Sigmoid colon (tissue), 7 donors: ENCODE results near the gene SNRNP40. TPM values are rescaled to one million over a fixed set of nuclear protein-coding genes. Genes with fewer than 3 reads are reported as not detected.
A peak's percentile ranks its signal among the peaks of the same experiment; 100 is the strongest.

ENCODE experiments used
- DNase-seq: peaks from one replicate; pipeline ENCODE4 v3.0.0-alpha.2; 2019
- H3K27ac ChIP-seq, 4 donors: fragments of 200-600 bp; sonication (generic); one replicate each; pipeline ENCODE4 v1.5.1; 2016 to 2019; ENCODE audit warnings: mild to moderate bottlenecking in 1 of 4
- H3K27me3 ChIP-seq, 3 donors: fragments of 200-600 bp; sonication (generic); one replicate each; pipeline ENCODE4 v1.5.1; 2019; ENCODE audit warnings: mild to moderate bottlenecking in 1 of 3
- H3K36me3 ChIP-seq, 4 donors: fragments of 200-600 bp; sonication (generic); one replicate each; pipeline ENCODE4 v1.5.1; 2016 to 2019
- H3K4me1 ChIP-seq, 4 donors: fragments of 200-600 bp; sonication (generic); one replicate each; pipeline ENCODE4 v1.5.1; 2017 to 2019
- H3K4me3 ChIP-seq, 4 donors: fragments of 200-600 bp; sonication (generic); one replicate each; pipeline ENCODE4 v1.5.1; 2017 to 2019; ENCODE audit warnings: mild to moderate bottlenecking in 2 of 4, moderate library complexity in 1 of 4
- H3K9me3 ChIP-seq, 4 donors: fragments of 200-600 bp in 3 of 4; sonication (generic) in 3 of 4; one replicate each; pipeline versions ENCODE4 v1.5.1 to v1.6.1; 2013 to 2019
- EP300 ChIP-seq, 4 donors: sonication (generic); formaldehyde crosslinking; IDR thresholded peaks; one replicate each; pipeline ENCODE4 v1.6.1; 2017; ENCODE audit warnings: antibody characterized with exemption in 4 of 4
- POLR2A ChIP-seq, 2 donors: fragments of 450-650 bp; IDR thresholded peaks; one replicate each; pipeline ENCODE4 v1.6.1; 2016; ENCODE audit warnings: antibody characterized with exemption in 2 of 2, mild to moderate bottlenecking in 2 of 2, moderate library complexity in 2 of 2
- POLR2AphosphoS5 ChIP-seq, 4 donors: sonication (generic); formaldehyde crosslinking; IDR thresholded peaks; one replicate each; pipeline ENCODE4 v1.6.1; 2017; ENCODE audit warnings: antibody characterized with exemption in 4 of 4
- WGBS, 2 donors: extraction: QIAGEN DNeasy Blood & Tissue Kit; methylation state at CpG; one replicate each; pipeline ENCODE4 v1.1.7; 2013; 5-methylcytosine and 5-hydroxymethylcytosine counted together
- intact Hi-C: fragments of 100-400 bp; cut with DNase I; formaldehyde crosslinking; loops from one replicate; pipeline ENCODE4 v1.15.1; 2023
- polyA plus RNA-seq, 3 donors: library from polyadenylated mRNA; stranded (reverse); fragments of 200-250 nt; gene quantifications; one replicate each; pipeline ENCODE4 v1.2.3, GENCODE V29; 2013
- total RNA-seq, 4 donors: library from RNA; depleted of rRNA; stranded (reverse); fragments of >200 nt; gene quantifications; one replicate each; pipeline ENCODE4 v1.1.0, GENCODE V29; 2016
- TF ChIP-seq, protein P1 (sequence below), 4 experiments: fragments of 450-650 bp in 3 of 4; fragments of 200-600 bp in 1 of 4; IDR thresholded peaks; one replicate each; pipeline ENCODE4 v1.5.1; 2016 to 2019; ENCODE audit warnings: antibody characterized with exemption in 4 of 4, mild to moderate bottlenecking in 3 of 4, moderate library complexity in 2 of 4
- donor health status: healthy with polysubstance abuse.
- donor health status: Bipolar disorder and iron deficiency.
- donor health status: healthy.

SNRNP40 gene
- total and polyA plus RNA-seq, 7 donors = 19.4 to 36.4 (median 26.1) TPM

DNA sequence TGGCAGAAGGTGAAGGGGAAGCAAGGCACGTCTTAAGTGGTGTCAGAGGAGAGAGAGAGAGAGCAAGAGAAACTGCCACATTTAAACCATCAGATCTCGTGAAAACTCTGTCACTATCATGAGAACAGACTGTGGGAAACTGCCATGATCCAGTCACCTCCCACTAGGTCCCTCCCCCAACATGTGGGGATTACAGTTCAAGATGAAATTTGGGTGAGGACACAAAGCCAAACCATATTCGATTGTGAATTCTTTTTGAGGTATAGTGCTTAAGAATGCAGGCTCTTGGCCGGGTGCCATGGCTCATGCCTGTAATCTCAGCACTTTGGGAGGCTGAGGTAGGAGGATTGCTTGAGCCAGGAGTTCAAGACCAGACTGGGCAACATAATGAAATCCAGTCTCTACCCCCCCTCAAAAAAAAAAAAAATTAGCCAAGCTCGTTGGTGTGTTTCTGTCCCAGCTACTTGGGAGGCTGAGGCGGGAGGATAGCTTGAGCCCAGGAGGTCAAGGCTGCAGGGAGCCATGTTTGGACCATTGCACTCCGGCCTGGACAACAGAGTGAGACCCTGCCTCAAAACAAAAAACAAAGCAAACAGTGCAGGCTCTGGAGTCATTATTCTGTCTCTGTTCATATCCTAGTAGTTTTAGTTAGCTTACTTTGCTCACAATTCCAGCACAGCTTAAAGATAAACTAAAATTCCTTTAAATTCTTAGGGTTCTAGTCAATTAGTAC lies 6.3 kb upstream of the SNRNP40 start:
- WGBS, 2 donors = 85 to 87% methylated on average over 7 of the region's 7 CpGs
- H3K4me1 ChIP-seq = peaks cover 0 to 22% (median 10%) of the 10 kb centered on the region in 4 donors
- intact Hi-C loops = no loop called here
- DNase-seq = no peak
- no peak overlapping the region for H3K4me3 ChIP-seq
- no peaks in the 10 kb centered on the region for H3K27me3 ChIP-seq
- TF ChIP-seq POLR2A (IDR thresholded peaks at IDR 0.05) (no peak), POLR2AphosphoS5 (IDR thresholded peaks at IDR 0.05) (no peak), EP300 (IDR thresholded peaks at IDR 0.05) (no peak)
- TF ChIP-seq, protein P1, sequence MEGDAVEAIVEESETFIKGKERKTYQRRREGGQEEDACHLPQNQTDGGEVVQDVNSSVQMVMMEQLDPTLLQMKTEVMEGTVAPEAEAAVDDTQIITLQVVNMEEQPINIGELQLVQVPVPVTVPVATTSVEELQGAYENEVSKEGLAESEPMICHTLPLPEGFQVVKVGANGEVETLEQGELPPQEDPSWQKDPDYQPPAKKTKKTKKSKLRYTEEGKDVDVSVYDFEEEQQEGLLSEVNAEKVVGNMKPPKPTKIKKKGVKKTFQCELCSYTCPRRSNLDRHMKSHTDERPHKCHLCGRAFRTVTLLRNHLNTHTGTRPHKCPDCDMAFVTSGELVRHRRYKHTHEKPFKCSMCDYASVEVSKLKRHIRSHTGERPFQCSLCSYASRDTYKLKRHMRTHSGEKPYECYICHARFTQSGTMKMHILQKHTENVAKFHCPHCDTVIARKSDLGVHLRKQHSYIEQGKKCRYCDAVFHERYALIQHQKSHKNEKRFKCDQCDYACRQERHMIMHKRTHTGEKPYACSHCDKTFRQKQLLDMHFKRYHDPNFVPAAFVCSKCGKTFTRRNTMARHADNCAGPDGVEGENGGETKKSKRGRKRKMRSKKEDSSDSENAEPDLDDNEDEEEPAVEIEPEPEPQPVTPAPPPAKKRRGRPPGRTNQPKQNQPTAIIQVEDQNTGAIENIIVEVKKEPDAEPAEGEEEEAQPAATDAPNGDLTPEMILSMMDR (IDR thresholded peaks at IDR 0.05) = no peak
- H3K27ac ChIP-seq = no peak overlapping the region
- no peaks in the 10 kb centered on the region for H3K9me3 ChIP-seq
- no peaks in the 10 kb centered on the region for H3K36me3 ChIP-seq

- Histone ChIP-seq H3K9me3 (no peaks in the 10 kb centered on the region), H3K27me3 (no peaks in the 10 kb centered on the region), H3K4me1 (peaks cover 0 to 40% (median 24%) of the 10 kb centered on the region in 4 donors), H3K4me3 (no peak overlapping the region), H3K36me3 (no peaks in the 10 kb centered on the region), H3K27ac (no peak overlapping the region)
- no peak for TF ChIP-seq POLR2AphosphoS5 (IDR thresholded peaks at IDR 0.05)
- no peak for TF ChIP-seq POLR2A (IDR thresholded peaks at IDR 0.05)
- TF ChIP-seq, protein P1 (IDR thresholded peaks at IDR 0.05) = no peak
- TF ChIP-seq EP300 (IDR thresholded peaks at IDR 0.05) = no peak
- intact Hi-C loops = no loop called here
- WGBS, 2 donors = 94 to 95% methylated on average over 3 of the region's 3 CpGs
- no peak for DNase-seq
Observed at GRCh38 chr1:31300193-31300592, 3.6 kb upstream of the SNRNP40 start.

DNA sequence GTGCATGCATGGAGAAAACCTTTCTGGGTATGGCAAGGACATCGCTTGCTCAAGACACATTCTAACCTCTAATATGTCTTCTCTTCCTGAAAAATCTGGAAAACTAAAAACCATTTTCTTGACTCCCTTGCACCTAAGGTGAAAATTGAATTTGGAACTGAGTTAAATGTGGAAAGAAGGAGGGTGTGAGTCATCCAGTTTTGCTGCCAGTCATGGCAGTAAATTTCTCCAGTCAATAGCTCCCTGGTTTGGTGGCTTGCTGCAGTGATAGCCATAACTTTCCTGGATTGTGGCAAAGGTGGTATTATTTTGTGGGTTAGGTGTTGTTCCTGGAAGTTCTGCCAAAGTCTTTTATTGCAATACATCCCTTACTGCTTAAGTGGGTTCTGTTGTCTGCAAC lies 2.8 kb upstream of the SNRNP40 start:
- H3K27me3 ChIP-seq = no peaks in the 10 kb centered on the region
- 94 to 97% methylated on average over 1 of the region's 1 CpG for WGBS, 2 donors
- peaks cover 0 to 47% (median 30%) of the 10 kb centered on the region in 4 donors for H3K4me1 ChIP-seq
- intact Hi-C loops = loop anchor here (5.0 to 10.0 kb wide), 2 partner anchors 137 to 235 kb away; partner anchors contain the start of gene PUM1
- no peak for TF ChIP-seq EP300 (IDR thresholded peaks at IDR 0.05)
- TF ChIP-seq, protein P1 (IDR thresholded peaks at IDR 0.05) = no peak
- no peak for TF ChIP-seq POLR2AphosphoS5 (IDR thresholded peaks at IDR 0.05)
- no peak for TF ChIP-seq POLR2A (IDR thresholded peaks at IDR 0.05)
- no peak overlapping the region for H3K4me3 ChIP-seq
- H3K9me3 ChIP-seq = no peaks in the 10 kb centered on the region
- H3K36me3 ChIP-seq = peaks cover 0 to 5% (median 0%) of the 10 kb centered on the region in 4 donors
- H3K27ac ChIP-seq = no peak overlapping the region
- no peak for DNase-seq

DNA sequence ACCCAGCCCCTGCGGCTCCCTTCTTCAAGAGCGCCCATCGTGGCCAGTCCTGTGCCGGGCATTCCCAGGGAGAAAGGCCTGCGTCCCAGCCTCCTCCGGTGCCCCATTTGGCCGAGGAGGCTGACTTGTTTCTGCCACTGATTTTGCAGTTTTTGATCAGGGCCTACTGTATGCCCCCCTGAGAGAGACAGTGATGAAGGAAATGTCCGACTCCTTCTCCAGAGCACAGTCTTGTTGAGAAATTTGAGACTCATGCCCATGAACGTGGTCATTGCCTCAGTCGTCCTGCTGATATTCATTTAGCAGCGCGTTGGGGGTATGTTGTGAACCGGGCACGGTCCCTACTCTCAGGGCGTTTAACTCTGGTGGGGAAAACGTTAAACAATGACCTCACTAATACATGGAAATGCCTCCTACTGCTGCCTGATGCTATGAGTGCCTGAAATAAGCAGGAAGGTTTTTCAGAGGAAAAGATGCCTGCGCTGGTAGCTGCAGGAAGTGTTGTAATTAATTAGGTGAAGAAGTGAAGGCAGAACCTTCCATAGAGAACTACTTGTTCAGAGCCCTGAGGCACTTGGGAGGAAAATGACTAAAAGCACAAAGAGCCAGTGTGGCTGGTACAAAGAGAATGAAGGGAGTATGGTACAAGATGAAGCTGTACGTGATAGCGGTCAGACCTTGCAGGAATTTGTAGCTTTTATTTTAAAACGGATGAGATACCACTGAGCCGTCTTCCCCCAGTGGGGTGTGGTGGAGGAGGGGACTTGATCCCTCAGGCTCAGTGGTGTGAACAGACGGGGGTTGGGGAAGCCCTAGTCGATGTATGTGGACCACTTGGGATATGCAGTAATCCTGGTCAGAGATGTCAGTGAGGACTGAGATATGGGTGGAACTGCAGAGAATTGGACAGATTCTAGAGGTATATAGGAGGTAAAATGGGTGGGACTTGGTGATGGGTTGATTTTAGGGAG lies 974 bp upstream of the SNRNP40 start:
- no peak for DNase-seq
- H3K27me3 ChIP-seq = no peaks in the 10 kb centered on the region
- peak overlapping the region; percentile 90 to 94 (median 92) for H3K27ac ChIP-seq
- no peaks in the 10 kb centered on the region for H3K9me3 ChIP-seq
- TF ChIP-seq EP300 (IDR thresholded peaks at IDR 0.05) = no peak
- H3K4me1 ChIP-seq = peaks cover 0 to 47% (median 30%) of the 10 kb centered on the region in 4 donors
- peak overlapping the region; percentile 76 to 91 (median 83) for H3K4me3 ChIP-seq
- intact Hi-C loops = loop anchor here (5.0 to 10.0 kb wide), 2 partner anchors 135 to 233 kb away; partner anchors contain the start of gene PUM1
- WGBS, 2 donors = 5 to 6% methylated on average over 23 of the region's 23 CpGs
- peaks cover 0 to 21% (median 3%) of the 10 kb centered on the region in 4 donors for H3K36me3 ChIP-seq
